Testis (tissue), 2 donors: ENCODE measurements around the gene ANXA6.

ENCODE experiments used
- CTCF ChIP-seq, 3 experiments: fragments of 450-650 bp in 2 of 3; fragments of 200-600 bp in 1 of 3; sonication (generic) in 1 of 3; IDR thresholded peaks; one replicate each; pipeline ENCODE4 v1.5.1; 2016 to 2019; ENCODE audit warnings: antibody characterized with exemption in 3 of 3, mild to moderate bottlenecking in 2 of 3, moderate library complexity in 1 of 3
- POLR2A ChIP-seq: fragments of 450-650 bp; IDR thresholded peaks from one replicate; pipeline ENCODE4 v1.6.1; 2017; ENCODE audit warnings: antibody characterized with exemption, mild to moderate bottlenecking, moderate library complexity

GRCh38 chr5:151074557-151074956 lies 83.0 kb downstream of the ANXA6 start:
- TF ChIP-seq POLR2A (no peak), CTCF (IDR thresholded peaks at IDR 0.05) (no peak)
